ENCODE data around the gene CDH24. TPM values are rescaled to one million over a fixed set of nuclear protein-coding genes. Genes with fewer than 3 reads are reported as not detected.

CDH24 gene
- total and polyA plus RNA-seq, 2 experiments from 2014 or later, result 4.4 to 17.8 TPM

- DNase-seq (ENCODE audit: low spot score) (no peak), ATAC-seq (peak; percentile 36)
- Histone ChIP-seq H3K27ac (ENCODE audit: low read depth) (no peak overlapping the region), H3K4me1 (ENCODE audit: insufficient read depth) (peaks cover 8% of the 10 kb centered on the region; the same call in 1 of the 2 replicates), H3K79me2 (replicated peaks; ENCODE audit: insufficient read depth) (no peaks in the 10 kb centered on the region), H2AFZ (no peak overlapping the region), H3K4me3 (no peak overlapping the region), H3F3A (replicated peaks; ENCODE audit: low read depth) (0 out of 2 replicates have a peak, but pooled peaks cover 3% of the 10 kb centered on the region), H4K20me1 (replicated peaks; ENCODE audit: insufficient read depth) (0 out of 2 replicates have a peak, but pooled peaks cover 5% of the 10 kb centered on the region), H3K4me2 (no peak overlapping the region), H3K36me3 (ENCODE audit: insufficient read depth) (no peaks in the 10 kb centered on the region), H3K27me3 (ENCODE audit: insufficient read depth) (no peaks in the 10 kb centered on the region), H3K9me2 (ENCODE audit: insufficient read depth) (no peaks in the 10 kb centered on the region)
- no peak overlapping the region for H3K4me3 Mint-ChIP-seq
- no peak for TF ChIP-seq NANOG (IDR thresholded peaks at IDR 0.05; ENCODE audit: borderline replicate concordance)
- no peak for TF ChIP-seq STAT1 (IDR thresholded peaks at IDR 0.05; ENCODE audit: unreplicated experiment)
- no peak for TF ChIP-seq ZNF331 (CRISPR knock-in tag; IDR thresholded peaks at IDR 0.05; ENCODE audit: low read depth)
- TF ChIP-seq CTCF (conservative IDR thresholded peaks at IDR 0.05; ENCODE audit: low read depth in 2 of 2), result no peak
- peaks cover 7% of the 10 kb centered on the region; the same call in 2 of the 3 replicates for H3K4me1 Mint-ChIP-seq
- peaks cover 5% of the 10 kb centered on the region for H3K27me3 Mint-ChIP-seq (ENCODE audit: insufficient read depth, low read depth, poor library complexity)
- no peak overlapping the region for H3K27ac Mint-ChIP-seq
- no peaks in the 10 kb centered on the region for H3K9me3 Mint-ChIP-seq
- no peaks in the 10 kb centered on the region; the same call in 2 of the 3 replicates for H3K36me3 Mint-ChIP-seq (ENCODE audit: low read depth)
Observed at GRCh38 chr14:23018107-23018506, 39.2 kb downstream of the CDH24 start.

GRCh38 chr14:23017091-23017490 lies 40.2 kb downstream of the CDH24 start:
- no peak for DNase-seq (ENCODE audit: low spot score)
- TF ChIP-seq EZH2 (IDR thresholded peaks at IDR 0.05; ENCODE audit: low read depth, unreplicated experiment) (no peak), NANOG (IDR thresholded peaks at IDR 0.05; ENCODE audit: borderline replicate concordance) (no peak), ZNF462 (CRISPR knock-in tag; IDR thresholded peaks at IDR 0.05) (no peak), ZNF114 (CRISPR knock-in tag; IDR thresholded peaks at IDR 0.05) (no peak), STAT1 (IDR thresholded peaks at IDR 0.05; ENCODE audit: unreplicated experiment) (no peak)
- TF ChIP-seq, protein P1, sequence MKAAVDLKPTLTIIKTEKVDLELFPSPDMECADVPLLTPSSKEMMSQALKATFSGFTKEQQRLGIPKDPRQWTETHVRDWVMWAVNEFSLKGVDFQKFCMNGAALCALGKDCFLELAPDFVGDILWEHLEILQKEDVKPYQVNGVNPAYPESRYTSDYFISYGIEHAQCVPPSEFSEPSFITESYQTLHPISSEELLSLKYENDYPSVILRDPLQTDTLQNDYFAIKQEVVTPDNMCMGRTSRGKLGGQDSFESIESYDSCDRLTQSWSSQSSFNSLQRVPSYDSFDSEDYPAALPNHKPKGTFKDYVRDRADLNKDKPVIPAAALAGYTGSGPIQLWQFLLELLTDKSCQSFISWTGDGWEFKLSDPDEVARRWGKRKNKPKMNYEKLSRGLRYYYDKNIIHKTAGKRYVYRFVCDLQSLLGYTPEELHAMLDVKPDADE (IDR thresholded peaks at IDR 0.05), result no peak

More at GRCh38 chr14:23017091-23017490, 40.2 kb downstream of the CDH24 start:
- Histone ChIP-seq H3K4me2 (no peak overlapping the region), H3K4me1 (ENCODE audit: insufficient read depth) (0 out of 2 replicates have a peak, but pooled peaks cover 4% of the 10 kb centered on the region), H3K79me2 (replicated peaks; ENCODE audit: insufficient read depth) (no peaks in the 10 kb centered on the region), H3K27me3 (ENCODE audit: insufficient read depth) (no peaks in the 10 kb centered on the region), H3K4me3 (no peak overlapping the region), H2AFZ (no peak overlapping the region), H3K36me3 (ENCODE audit: insufficient read depth) (no peaks in the 10 kb centered on the region), H4K20me1 (replicated peaks; ENCODE audit: insufficient read depth) (0 out of 2 replicates have a peak, but pooled peaks cover 5% of the 10 kb centered on the region), H3K27ac (ENCODE audit: low read depth) (no peak overlapping the region), H3F3A (replicated peaks; ENCODE audit: low read depth) (0 out of 2 replicates have a peak, but pooled peaks cover 3% of the 10 kb centered on the region), H3K9me2 (ENCODE audit: insufficient read depth) (no peaks in the 10 kb centered on the region)
- peaks cover 3% of the 10 kb centered on the region; the same call in 2 of the 3 replicates for H3K4me1 Mint-ChIP-seq
- no peaks in the 10 kb centered on the region; the same call in 2 of the 3 replicates for H3K36me3 Mint-ChIP-seq (ENCODE audit: low read depth)
- no peaks in the 10 kb centered on the region for H3K9me3 Mint-ChIP-seq
- H3K4me3 Mint-ChIP-seq, result no peak overlapping the region
- ATAC-seq, result no peak
- H3K27ac Mint-ChIP-seq, result no peak overlapping the region
- H3K27me3 Mint-ChIP-seq (ENCODE audit: insufficient read depth, low read depth, poor library complexity), result peaks cover 5% of the 10 kb centered on the region
